ENCODE results near the gene GPR78. TPM values are rescaled to one million over a fixed set of nuclear protein-coding genes. Genes with fewer than 3 reads are reported as not detected.

The GPR78 gene
- total and polyA plus RNA-seq, 2 donors (not counting 1 experiment from before 2014, with no cell fraction given) = 0.20 to 0.33 TPM

DNA sequence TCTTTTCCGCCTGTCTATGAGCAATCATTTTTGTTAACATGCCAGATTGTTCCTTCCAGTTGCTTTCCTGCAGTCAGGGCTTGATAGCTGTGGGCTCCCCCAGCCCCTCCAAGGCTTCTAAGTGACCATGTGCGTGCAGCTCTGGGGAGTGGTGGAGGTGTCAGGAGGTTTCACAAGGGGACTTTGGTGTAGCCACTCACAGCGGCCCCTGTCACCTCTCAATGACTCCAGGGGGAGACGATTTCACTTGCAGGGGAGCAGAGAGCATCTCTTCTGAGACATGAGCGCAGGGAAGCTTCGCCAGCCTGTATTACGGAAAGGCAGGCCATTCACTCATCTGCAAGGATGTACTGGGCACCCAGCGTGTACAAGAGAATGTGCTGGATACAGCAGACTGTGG is 3.1 kb upstream of the GPR78 start:
- Histone ChIP-seq H3K79me2 (ENCODE audit: control insufficient read depth, insufficient read depth, low read length) (no peaks in the 10 kb centered on the region), H3K9ac (ENCODE audit: insufficient read depth, low read length) (no peak overlapping the region), H3K36me3 (ENCODE audit: control insufficient read depth, insufficient read depth, low read length) (no peaks in the 10 kb centered on the region), H3K4me1 (ENCODE audit: control insufficient read depth, extremely low read depth, insufficient read depth, low read length) (no peaks in the 10 kb centered on the region), H2AFZ (ENCODE audit: low read length) (no peak overlapping the region), H3K9me3 (ENCODE audit: control insufficient read depth, insufficient read depth, low read depth, low read length) (no peaks in the 10 kb centered on the region), H3K27ac (ENCODE audit: insufficient read depth, low read length) (no peak overlapping the region), H4K20me1 (ENCODE audit: control insufficient read depth, extremely low read depth, insufficient read depth, low read length) (no peaks in the 10 kb centered on the region), H3K4me3 (replicated peaks in 1 of 4; ENCODE audit: control extremely low read depth in 1 of 4, insufficient read depth in 1 of 4, low read depth in 3 of 4, low read length in 4 of 4) (no peak overlapping the region), H3K4me2 (ENCODE audit: extremely low read depth, insufficient read depth, low read length) (no peak overlapping the region), H3K27me3 (ENCODE audit: control insufficient read depth, insufficient read depth, low read length) (peaks cover 10% of the 10 kb centered on the region)
- no peak for TF ChIP-seq EZH2 (IDR thresholded peaks at IDR 0.05; ENCODE audit: low read length, missing control alignments)
- TF ChIP-seq, protein P1, sequence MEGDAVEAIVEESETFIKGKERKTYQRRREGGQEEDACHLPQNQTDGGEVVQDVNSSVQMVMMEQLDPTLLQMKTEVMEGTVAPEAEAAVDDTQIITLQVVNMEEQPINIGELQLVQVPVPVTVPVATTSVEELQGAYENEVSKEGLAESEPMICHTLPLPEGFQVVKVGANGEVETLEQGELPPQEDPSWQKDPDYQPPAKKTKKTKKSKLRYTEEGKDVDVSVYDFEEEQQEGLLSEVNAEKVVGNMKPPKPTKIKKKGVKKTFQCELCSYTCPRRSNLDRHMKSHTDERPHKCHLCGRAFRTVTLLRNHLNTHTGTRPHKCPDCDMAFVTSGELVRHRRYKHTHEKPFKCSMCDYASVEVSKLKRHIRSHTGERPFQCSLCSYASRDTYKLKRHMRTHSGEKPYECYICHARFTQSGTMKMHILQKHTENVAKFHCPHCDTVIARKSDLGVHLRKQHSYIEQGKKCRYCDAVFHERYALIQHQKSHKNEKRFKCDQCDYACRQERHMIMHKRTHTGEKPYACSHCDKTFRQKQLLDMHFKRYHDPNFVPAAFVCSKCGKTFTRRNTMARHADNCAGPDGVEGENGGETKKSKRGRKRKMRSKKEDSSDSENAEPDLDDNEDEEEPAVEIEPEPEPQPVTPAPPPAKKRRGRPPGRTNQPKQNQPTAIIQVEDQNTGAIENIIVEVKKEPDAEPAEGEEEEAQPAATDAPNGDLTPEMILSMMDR (conservative IDR thresholded peaks at IDR 0.05 in 1 of 2, IDR thresholded peaks at IDR 0.05 in 1 of 2; ENCODE audit: low read depth in 1 of 2, low read length in 2 of 2) = no peak
- no peak for DNase-seq (ENCODE audit: low read depth in 2 of 2)

DNA sequence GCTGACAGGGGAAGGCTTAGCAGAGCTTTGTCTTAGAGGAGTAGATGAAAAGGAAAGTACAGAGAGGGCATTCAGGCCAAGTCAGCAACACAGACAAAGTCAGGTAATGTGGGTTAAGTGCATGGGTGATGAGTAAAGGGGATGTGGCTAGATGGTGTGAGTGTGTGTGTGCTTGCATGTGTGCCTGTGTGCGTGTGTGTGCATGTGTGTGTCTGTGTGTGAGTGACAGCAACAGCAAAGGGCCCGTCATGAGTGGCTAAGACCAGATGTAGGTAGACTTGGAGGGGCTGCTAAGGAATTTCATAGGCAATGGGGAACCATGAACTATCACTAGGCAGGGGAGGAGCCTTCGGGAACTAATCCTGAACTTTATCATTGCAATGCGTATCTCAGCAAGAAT is 2.2 kb upstream of the GPR78 start:
- Histone ChIP-seq H4K20me1 (ENCODE audit: control insufficient read depth, extremely low read depth, insufficient read depth, low read length) (no peaks in the 10 kb centered on the region), H3K36me3 (ENCODE audit: control insufficient read depth, insufficient read depth, low read length) (no peaks in the 10 kb centered on the region), H3K27ac (ENCODE audit: insufficient read depth, low read length) (no peak overlapping the region), H2AFZ (ENCODE audit: low read length) (no peak overlapping the region), H3K79me2 (ENCODE audit: control insufficient read depth, insufficient read depth, low read length) (no peaks in the 10 kb centered on the region), H3K27me3 (ENCODE audit: control insufficient read depth, insufficient read depth, low read length) (peaks cover 10% of the 10 kb centered on the region), H3K4me2 (ENCODE audit: extremely low read depth, insufficient read depth, low read length) (no peak overlapping the region), H3K9me3 (ENCODE audit: control insufficient read depth, insufficient read depth, low read depth, low read length) (no peaks in the 10 kb centered on the region), H3K9ac (ENCODE audit: insufficient read depth, low read length) (no peak overlapping the region), H3K4me3 (replicated peaks in 1 of 4; ENCODE audit: control extremely low read depth in 1 of 4, insufficient read depth in 1 of 4, low read depth in 3 of 4, low read length in 4 of 4) (no peak overlapping the region), H3K4me1 (ENCODE audit: control insufficient read depth, extremely low read depth, insufficient read depth, low read length) (no peaks in the 10 kb centered on the region)
- TF ChIP-seq, protein P1 (conservative IDR thresholded peaks at IDR 0.05 in 1 of 2, IDR thresholded peaks at IDR 0.05 in 1 of 2; ENCODE audit: low read depth in 1 of 2, low read length in 2 of 2) = no peak
- TF ChIP-seq EZH2 (IDR thresholded peaks at IDR 0.05; ENCODE audit: low read length, missing control alignments) = no peak
- no peak for DNase-seq (ENCODE audit: low read depth in 2 of 2)

DNA sequence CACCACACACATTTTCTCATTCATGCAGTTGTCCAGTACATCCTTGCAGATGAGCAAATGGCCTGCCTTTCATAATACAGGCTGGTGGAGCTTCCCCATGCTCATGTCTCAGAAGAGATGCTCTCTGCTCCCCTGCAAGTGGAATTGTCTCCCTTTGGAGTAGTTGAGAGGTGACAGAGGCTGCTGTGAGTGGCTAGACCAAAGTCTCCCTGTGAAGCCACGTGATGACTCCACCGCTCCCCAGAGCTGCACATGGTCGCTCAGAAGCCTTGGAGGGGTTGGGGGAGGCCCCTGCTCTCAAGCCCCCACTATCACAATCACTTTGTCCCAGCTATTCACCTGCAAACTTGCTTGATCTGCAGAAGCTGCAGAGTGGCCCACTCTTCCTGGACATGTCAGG is 1.5 kb upstream of the GPR78 start:
- H3K4me2 ChIP-seq (ENCODE audit: extremely low read depth, insufficient read depth, low read length) = no peak overlapping the region
- H2AFZ ChIP-seq (ENCODE audit: low read length) = no peak overlapping the region
- no peak for DNase-seq (ENCODE audit: low read depth in 2 of 2)
- no peaks in the 10 kb centered on the region for H3K79me2 ChIP-seq (ENCODE audit: control insufficient read depth, insufficient read depth, low read length)
- H3K36me3 ChIP-seq (ENCODE audit: control insufficient read depth, insufficient read depth, low read length) = no peaks in the 10 kb centered on the region
- no peak overlapping the region for H3K9ac ChIP-seq (ENCODE audit: insufficient read depth, low read length)
- no peak overlapping the region for H3K27ac ChIP-seq (ENCODE audit: insufficient read depth, low read length)
- TF ChIP-seq, protein P1 (conservative IDR thresholded peaks at IDR 0.05 in 1 of 2, IDR thresholded peaks at IDR 0.05 in 1 of 2; ENCODE audit: low read depth in 1 of 2, low read length in 2 of 2) = no peak
- TF ChIP-seq EZH2 (IDR thresholded peaks at IDR 0.05; ENCODE audit: low read length, missing control alignments) = no peak
- H4K20me1 ChIP-seq (ENCODE audit: control insufficient read depth, extremely low read depth, insufficient read depth, low read length) = no peaks in the 10 kb centered on the region
- no peaks in the 10 kb centered on the region for H3K9me3 ChIP-seq (ENCODE audit: control insufficient read depth, insufficient read depth, low read depth, low read length)
- no peaks in the 10 kb centered on the region for H3K4me1 ChIP-seq (ENCODE audit: control insufficient read depth, extremely low read depth, insufficient read depth, low read length)
- peaks cover 10% of the 10 kb centered on the region for H3K27me3 ChIP-seq (ENCODE audit: control insufficient read depth, insufficient read depth, low read length)
- H3K4me3 ChIP-seq (replicated peaks in 1 of 4; ENCODE audit: control extremely low read depth in 1 of 4, insufficient read depth in 1 of 4, low read depth in 3 of 4, low read length in 4 of 4) = no peak overlapping the region

All from fibroblast of lung (primary cell).